GM19372 (cell line): Measurements from ENCODE around the gene KHNYN.
A peak's percentile ranks its signal among the peaks of the same experiment; 100 is the strongest.
"Not testable (repeated sequence)": the region's sequence is repeated elsewhere in the genome, so short reads cannot be mapped to it uniquely, and the experiment has no call there.

Experiments used
- ATAC-seq: cut with Tn5 transposase; IDR thresholded peaks from one replicate; pipeline ENCODE4 v1.9.1; 2021; ENCODE audit warnings: mild to moderate bottlenecking, low read depth, moderate library complexity; ENCODE audit not compliant: unreplicated experiment

The KHNYN gene

DNA sequence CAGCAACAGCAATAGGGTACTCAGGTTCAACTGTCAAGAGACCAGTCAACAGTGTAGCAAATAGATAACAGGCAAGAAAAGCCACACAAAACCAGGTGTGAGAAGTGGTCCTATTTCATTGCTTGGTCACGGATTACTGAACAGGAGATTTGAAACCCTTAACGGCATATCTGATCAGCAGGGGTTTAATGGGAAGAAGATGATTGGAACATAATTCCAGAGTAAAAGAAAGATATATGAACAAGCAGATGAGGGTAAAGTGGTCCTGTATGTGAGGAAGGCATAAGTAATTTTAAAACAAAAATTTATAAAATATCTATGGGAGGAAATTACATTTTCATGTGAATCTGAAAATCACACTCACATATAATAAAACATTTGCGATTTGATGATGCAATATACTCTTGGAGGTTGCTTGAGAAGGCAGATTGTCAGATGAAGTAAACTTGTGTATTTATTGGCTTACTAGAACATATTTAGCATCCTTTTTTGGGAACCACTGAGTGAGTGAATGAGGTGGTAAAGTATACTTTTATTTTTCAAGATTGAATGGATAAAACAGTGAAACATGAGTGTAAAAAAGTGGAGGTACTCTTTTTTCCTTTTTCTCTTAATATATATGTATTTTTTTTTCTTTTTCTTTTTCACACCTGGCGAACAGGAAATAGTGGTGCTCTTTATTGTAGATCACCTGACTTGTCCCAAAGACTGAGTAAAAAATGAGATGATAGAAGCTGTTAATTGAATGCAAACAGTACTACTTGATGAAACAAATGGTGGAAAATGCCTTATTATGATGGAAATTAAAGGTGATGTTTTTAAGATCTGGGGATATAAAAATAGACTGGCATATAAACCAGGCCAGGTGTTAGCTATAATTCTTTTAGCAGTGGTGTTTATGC is 34.4 kb downstream of the KHNYN start:
- ATAC-seq, result no peak

DNA sequence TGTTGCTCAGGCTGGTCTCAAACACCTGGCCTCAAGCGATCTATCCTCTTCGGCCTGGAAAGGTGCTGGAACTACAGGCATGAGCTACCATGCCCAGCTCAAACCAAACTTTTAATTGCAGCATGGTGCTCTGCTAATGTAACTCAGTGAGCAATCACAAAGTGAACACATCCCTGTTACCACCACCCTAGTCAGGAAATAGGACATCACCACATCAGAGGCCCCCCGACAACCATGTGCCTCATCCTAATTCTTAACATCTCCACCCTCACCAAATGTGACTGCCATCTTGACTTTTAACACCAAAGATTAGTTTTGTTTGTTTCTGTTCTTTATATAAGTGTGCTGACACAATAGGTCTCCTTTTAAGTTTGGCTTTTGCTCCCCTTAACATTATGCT is 35.6 kb downstream of the KHNYN start:
- ATAC-seq, result no peak

DNA sequence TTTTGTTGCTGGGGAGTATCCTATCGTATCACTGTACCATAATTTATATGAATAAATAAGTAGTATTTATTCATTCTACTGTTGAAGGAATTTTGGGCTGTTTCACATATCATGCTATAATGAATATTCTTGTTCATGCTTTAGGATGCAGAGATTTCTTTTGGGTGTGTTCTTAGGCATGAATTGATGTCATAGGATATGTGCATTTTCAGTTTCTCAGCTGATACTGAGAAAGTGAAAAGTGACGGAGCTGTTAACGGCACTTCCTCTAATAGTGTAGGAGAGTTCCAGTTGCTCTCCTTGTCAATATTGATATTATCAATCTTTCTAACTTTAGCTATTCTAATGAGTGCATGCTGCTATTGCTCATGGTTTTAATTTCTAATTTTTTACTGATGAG is 36.1 kb downstream of the KHNYN start:
- ATAC-seq, result no peak

DNA sequence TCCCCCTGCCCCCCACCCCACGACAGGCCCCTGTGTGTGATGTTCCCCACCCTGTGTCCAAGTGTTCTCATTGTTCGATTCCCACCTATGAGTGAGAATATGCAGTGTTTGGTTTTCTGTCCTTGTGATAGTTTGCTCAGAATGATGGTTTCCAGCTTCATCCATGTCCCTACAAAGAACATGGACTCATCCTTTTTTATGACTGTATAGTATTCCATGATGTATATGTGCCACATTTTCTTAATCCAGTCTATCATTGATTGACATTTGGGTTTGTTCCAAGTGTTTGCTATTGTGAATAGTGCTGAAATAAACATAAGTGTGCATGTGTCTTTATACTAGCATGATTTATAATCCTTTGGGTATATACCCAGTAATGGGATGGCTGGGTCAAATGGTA is 40.7 kb downstream of the KHNYN start:
- not testable (repeated sequence) for ATAC-seq

DNA sequence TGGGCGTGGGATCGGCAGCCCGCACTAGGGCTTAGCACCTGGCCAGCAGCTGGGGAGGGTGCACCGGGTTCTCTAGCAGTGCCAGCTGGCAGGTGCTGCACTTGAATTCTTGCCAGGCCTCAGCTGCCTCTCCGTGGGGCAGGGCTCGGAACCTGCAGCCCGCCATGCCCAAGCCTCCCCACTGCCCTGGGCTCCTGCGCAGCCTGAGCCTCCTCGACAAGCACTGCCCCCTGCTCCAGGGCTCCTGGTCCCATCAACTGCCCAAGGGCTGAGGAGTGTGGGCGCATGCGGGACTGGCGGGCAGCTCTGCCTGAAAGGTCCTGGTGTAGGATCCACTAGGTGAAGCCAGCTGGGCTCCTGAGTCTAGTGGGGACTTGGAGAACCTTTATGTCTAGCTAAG is 43.5 kb downstream of the KHNYN start:
- no peak for ATAC-seq

DNA sequence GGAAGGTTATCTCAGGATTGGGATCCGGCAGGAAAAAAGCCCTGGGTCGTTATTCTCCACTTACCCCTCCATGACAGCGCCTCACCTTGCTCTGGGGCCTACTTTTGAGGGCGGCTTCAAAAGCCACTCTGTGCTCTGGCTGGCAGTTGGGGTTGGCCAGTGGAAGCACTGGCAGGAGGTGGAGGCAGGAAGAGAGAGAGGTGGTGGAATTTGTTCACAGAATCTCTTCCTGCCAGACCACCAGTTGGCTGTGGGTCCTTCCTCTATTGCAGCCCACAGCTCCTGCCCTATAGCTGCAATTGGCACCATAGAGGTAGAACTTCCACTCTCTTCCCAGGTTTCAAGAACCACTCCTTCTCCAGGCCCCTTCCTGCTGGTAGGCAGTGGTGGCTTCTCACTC is 45.5 kb downstream of the KHNYN start:
- no peak for ATAC-seq

DNA sequence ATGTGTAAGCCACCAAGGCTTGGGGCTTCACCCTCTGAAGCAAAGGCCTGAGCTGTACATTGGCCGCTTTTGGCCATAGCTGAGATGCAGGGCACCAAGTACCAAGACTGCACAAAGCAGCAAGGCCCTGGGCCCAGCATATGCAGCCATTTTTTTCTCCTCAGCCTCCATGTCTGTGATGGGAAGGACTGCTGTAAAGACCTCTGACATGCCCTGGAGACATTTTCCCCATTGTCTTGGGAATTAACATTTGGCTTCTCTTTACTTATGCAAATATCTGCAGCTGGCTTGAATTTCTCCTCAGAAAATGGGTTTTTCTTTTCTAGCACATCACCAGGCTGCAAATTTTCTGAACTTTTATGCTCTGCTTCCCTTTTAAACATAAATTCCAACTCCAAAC is 50.2 kb downstream of the KHNYN start:
- ATAC-seq, result not testable (repeated sequence)

DNA sequence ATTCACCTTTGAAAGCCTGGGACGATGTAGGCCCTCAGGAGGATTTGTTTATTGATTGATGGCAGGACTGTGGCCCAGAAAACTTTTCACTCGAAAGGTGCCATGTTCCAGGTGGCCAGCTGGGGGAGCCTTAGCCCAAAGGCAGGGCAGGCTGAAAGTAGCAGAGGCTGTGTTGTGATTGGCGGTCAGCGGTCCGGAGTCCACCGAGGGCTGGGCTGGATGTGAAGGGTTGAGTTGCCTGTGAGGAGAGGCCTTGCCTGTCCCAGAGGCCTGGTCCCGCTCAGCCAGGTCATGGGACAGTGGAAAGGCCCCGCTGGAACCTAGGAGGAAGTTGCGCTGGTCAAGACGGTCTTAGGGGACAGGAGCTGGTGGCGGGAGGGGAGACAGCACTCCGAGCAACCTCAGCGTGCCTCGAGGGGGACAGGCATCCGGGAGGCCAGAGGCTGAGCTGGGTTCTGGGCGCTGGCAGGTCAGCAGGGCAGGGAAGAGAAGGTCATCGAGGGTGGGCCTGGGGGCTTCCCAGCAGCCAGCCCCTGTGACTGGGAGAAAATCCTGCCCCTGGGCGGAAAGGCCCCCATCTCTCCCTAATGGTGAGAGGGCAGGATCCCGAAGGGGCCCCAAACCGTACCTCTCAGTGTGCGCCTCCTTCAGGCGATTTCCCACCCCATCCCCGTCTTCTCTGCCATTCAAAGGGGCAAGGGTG is 52.0 kb downstream of the KHNYN start:
- peak; percentile 82 for ATAC-seq

DNA sequence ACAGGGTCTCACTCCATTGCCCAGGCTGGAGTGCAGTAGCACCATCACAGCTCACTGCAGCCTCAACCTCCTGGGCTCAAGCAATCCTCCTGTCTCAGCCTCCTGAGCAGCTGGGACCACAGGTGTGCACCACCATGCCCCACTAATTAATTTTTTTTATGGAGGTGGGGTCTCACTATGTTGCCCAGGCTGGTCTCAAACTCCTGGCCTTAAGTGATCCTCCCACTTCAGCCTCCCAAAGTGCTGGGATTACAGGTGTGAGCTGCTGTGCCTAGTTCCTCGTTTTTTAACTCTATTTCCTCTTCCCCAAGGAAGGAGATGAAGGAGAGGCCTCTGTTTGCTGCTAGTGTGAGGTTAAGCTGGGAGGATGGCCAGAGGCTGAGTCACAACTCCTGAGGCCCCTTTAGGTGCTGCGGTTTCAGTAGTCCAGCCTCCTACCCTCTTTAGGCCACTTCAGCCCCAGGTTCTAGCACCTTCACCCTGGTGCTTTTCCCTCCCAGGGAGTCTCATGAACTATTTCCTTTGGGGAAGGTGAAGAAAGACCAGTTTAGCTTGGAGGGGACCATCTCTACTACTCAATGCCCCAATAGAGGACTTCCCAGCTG is 53.0 kb downstream of the KHNYN start:
- ATAC-seq, result not testable (repeated sequence)

DNA sequence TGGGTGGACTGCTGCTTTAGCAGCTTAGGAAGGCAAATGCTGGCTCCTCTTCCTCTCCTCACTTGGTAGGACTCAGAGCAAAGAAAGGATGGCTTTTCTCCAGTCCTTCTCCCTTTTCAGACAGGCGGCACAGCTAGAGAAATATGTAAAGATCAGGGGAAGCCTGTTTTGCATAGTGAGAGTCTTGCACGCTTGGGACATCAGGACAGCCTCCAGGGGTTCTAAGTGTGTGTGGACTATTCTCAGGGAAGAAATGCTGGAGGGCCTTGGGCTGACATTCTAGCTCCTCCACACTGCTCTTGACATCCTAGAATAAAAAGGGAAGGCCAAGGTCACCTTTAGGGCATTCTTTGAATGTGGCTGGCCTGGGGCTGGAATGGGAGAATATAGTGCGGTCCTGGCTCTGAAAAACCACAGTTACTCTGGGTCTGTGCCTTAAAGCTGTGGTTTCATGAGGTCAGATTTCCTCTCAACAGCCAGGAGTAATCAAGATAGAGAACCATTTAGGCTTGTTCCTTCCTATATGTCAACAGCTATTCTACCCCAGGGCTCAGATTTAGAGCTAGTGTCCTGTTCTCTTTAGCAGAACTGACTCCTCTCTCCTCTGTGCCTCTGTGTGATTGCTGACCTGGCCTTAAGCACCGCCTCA is 54.0 kb downstream of the KHNYN start:
- no peak for ATAC-seq
